HG02852 (cell line): ENCODE results near the gene TMEM178B.
"Not testable (repeated sequence)": the region's sequence is repeated elsewhere in the genome, so short reads cannot be mapped to it uniquely, and the experiment has no call there.

ENCODE experiments used
- ATAC-seq: cut with Tn5 transposase; IDR thresholded peaks from one replicate; pipeline ENCODE4 v1.9.1; 2021; ENCODE audit warnings: mild to moderate bottlenecking, moderate library complexity; ENCODE audit not compliant: unreplicated experiment

Gene TMEM178B

GRCh38 chr7:141295367-141295895, 221.6 kb downstream of the TMEM178B start:
- no peak for ATAC-seq

DNA sequence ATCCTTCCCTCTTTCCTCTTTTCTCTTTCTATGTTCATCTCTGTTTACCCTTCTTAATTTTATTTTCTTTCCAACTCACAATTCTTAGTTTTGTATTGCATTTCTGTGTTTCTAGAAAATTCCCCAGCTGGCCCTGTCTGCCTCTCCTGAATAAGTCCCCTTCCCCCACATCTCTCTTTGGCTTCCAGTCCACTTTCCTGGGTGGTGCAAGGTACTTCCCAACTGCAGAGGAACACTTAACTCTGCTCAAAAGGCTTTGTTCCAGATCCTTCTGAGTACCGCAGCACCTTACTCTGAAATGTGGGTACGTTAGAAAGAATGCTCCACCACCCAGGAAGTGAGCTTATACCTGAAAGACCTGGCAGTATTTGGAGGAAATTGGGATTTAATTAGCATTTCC, 227.0 kb downstream of the TMEM178B start:
- no peak for ATAC-seq

GRCh38 chr7:141301544-141301943, 227.7 kb downstream of the TMEM178B start:
- ATAC-seq: no peak

DNA sequence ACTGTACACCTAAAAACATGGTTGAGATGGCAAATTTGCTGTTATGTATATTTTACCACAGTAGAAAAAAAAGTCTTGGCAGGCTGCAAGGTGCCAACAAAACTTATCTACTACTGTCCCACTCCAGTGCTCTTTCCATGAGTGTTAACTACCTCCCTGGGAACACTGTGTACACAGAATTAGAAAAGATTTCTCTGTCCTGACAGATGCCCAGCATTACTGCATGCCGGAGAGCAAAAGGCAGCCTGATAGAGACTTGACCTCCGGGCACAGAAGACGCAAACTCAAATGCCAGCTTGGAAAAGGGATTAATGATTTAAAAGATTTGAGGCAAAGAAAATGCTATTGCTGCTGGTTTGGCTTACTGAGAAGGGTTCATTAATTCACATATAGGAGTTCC, 228.8 kb downstream of the TMEM178B start:
- ATAC-seq: no peak

GRCh38 chr7:141304291-141304690, 230.4 kb downstream of the TMEM178B start:
- ATAC-seq: no peak

DNA sequence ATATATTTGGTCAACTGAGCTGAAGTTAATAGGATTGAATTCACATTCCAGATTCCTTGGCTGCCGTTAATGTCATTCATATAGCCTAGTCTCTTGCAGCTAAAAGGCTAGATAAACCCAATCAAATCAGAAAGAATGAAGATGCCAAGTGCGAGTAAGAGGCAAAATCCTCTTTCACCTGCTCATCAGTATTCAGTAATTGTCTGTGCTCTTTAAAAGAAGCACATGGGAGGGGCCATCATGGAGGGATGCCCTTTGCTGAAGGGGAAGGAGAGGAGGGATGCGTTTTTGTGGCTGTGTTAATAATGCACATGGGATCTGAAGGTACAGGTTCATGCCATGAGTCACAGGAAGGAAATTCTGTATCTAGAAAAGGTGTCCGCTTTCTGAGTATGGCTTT, 232.2 kb downstream of the TMEM178B start:
- no peak for ATAC-seq

- ATAC-seq: no peak
These were observed 238.5 kb downstream of the TMEM178B start for GRCh38 chr7:141312395-141312794.

DNA sequence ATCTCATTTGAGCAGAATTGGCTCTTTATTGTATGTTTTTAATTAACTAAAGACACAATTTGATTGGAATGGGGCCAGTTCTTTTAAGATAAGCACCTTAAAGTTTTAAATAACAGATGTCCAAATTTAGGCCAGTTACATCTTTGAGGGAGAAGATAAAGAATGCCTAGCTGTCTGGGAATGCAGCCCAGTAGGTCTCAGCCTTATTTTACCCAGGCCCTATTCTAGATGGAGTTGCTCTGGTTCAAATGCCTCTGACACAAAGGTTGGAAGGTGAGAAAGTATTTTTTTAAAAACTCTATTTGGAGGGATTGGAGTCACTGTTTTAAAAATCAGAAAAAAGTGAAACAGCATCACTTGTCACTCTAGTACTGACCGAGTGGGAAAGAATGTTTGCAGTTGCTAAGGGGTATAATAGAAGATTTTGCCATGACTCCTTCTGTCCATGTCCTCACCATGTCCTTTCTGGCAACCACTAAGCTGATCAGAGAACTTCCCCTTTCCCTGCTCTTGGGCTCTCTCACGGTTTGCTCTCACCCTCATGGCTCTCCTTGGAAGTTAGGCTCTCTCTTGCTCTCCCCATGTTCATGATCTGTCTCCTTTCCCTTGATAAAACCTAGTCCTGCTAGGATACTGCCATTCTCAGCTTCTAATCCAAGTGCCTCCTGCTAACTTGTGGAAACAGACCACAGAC, 239.1 kb downstream of the TMEM178B start:
- no peak for ATAC-seq

DNA sequence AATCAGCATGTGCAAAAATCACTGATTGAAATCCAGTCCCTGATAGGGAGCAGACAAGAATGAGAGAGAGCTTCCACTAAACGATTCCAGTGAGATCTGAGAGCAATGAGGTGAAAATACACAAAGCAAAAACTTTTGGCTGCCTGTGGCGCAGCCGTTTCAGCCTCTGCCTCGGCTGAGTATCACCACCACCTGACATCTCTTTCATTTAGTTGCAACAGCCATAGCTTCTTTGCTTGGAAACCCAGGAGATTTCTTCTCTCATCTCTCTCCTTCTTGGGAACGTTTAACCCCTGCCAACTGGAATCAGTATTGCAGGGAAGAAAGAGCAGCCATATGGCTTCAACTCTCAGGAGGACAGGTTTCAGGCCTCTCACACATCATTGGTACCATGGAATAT, 240.0 kb downstream of the TMEM178B start:
- no peak for ATAC-seq

DNA sequence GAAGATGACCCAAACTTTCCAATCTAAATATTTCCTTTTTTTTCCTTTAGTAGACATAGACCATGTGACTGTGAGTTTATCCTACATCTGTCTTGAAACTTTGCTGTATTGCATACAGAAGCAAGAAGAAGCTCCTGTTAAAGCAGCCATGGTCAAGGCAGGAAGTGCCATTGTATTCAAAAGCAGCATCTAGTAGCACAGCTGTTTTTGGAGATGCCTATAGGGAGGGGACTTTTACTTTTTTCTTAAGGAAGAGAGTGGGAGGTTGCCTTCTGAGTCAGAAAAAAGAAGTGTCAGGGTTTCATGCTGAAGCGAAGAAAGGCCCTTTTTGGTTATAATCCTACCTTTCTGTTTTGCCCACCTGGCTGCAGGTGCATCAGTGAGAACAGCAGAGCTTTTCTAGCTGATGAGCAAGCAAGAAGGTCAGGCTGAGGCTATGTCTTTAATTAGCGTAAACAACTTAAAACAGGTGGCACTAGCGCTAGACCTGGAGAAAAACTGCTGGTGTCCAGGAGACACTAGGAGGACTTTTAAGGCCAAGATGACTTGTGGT, 243.2 kb downstream of the TMEM178B start:
- no peak for ATAC-seq

- no peak for ATAC-seq
These were observed 246.4 kb downstream of the TMEM178B start for GRCh38 chr7:141320287-141320686.

- no peak for ATAC-seq
These were observed 248.5 kb downstream of the TMEM178B start for GRCh38 chr7:141322383-141322782.

- no peak for ATAC-seq
These were observed 250.0 kb downstream of the TMEM178B start for GRCh38 chr7:141323826-141324225.

DNA sequence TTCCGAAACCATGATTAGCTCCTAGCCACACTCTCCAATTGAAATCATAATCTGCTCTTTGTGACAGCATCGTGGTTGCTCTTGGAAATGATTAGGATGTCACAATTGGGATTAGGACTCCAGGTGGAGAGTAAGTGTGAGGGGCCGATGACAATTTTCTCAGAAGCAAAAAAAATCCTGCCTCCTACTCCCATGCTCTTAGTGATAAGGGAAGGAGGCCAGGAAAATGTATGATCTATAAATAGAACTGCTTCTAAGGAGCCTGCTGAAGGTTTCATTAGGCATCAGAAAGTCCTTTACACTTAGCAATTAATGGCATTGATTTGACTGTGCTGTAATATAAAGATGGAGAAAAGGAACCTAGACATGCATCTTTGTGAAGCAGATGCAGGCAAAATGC, 251.0 kb downstream of the TMEM178B start:
- no peak for ATAC-seq

DNA sequence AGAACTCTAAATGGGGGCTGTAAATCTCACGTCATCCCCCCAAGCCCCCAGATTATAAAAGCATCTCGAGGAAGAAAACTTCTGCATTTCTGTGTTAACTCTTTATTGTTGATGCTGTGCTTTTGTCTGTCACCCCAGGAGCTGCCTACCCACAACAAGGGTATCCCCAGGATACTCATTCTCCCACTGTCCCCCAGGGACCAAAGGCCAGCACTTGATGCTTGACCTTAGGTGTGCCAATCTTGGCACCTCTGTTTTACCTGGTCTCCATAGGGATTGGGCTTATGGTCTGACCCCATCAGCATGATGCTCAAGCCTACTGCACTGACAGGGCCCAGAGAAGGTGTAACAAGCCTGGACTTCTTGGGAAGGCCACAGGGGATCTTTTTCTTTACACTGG, 251.4 kb downstream of the TMEM178B start:
- no peak for ATAC-seq

- no peak for ATAC-seq
These were observed 254.4 kb downstream of the TMEM178B start for GRCh38 chr7:141328290-141328689.

- not testable (repeated sequence) for ATAC-seq
These were observed 256.4 kb downstream of the TMEM178B start for GRCh38 chr7:141330285-141330684.

GRCh38 chr7:141333459-141333858, 259.6 kb downstream of the TMEM178B start:
- no peak for ATAC-seq

DNA sequence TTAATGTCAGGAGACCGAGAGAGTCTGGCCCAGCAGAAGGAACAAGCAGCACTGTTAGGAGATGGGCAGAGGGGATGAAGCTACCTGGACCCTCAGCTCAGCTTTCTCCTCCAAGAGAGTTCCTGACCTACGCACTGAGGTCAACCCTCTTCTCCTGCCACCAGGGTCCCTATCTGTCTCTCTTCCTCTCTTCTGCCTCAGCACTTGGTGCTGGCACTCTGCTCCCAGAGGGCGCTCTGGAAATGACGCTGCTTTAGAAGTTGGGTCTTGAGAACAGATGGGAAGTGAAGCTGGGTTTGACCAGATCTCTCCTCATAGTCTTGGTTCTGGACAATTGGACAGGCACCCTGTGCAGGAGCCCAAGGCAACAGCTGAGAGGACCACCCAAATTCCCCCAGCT, 261.3 kb downstream of the TMEM178B start:
- no peak for ATAC-seq

- ATAC-seq: no peak
These were observed 265.7 kb downstream of the TMEM178B start for GRCh38 chr7:141339603-141340002.

GRCh38 chr7:141340991-141341390, 267.1 kb downstream of the TMEM178B start:
- no peak for ATAC-seq

- no peak for ATAC-seq
These were observed 269.0 kb downstream of the TMEM178B start for GRCh38 chr7:141342621-141343408.
